22Rv1 (cell line): ENCODE data around the gene MSMB.

Experiments used
- ZFX ChIP-seq: fragments of 450-650 bp; IDR thresholded peaks from 2 replicates; pipeline ENCODE4 v1.6.1; 2017; ENCODE audit warnings: antibody characterized with exemption, borderline replicate concordance
- TF ChIP-seq, protein P1 (sequence below): fragments of 450-650 bp; IDR thresholded peaks from 2 replicates; pipeline ENCODE4 v1.5.1; 2017; ENCODE audit warnings: mild to moderate bottlenecking

DNA sequence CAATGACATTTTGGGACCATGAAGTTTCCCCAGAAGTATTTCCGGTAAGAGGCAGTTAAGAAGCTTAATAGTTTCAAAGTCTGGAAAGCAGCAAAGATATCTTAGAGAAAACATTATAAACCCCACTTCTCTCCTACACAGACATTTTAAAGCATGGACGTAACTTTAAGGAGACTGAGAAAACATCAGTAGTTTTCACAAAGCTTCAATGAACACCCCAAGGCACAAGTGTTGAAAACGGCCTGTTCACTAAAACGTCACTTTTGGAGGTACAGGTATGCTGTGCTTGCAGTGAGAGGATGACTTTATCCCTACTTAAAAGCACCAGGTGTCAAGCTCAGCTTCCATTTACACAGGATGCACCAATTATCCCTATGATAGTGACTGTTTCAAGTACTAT, 40.7 kb downstream of the MSMB start:
- TF ChIP-seq, protein P1, sequence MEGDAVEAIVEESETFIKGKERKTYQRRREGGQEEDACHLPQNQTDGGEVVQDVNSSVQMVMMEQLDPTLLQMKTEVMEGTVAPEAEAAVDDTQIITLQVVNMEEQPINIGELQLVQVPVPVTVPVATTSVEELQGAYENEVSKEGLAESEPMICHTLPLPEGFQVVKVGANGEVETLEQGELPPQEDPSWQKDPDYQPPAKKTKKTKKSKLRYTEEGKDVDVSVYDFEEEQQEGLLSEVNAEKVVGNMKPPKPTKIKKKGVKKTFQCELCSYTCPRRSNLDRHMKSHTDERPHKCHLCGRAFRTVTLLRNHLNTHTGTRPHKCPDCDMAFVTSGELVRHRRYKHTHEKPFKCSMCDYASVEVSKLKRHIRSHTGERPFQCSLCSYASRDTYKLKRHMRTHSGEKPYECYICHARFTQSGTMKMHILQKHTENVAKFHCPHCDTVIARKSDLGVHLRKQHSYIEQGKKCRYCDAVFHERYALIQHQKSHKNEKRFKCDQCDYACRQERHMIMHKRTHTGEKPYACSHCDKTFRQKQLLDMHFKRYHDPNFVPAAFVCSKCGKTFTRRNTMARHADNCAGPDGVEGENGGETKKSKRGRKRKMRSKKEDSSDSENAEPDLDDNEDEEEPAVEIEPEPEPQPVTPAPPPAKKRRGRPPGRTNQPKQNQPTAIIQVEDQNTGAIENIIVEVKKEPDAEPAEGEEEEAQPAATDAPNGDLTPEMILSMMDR = no peak
- no peak for TF ChIP-seq ZFX
